WTC11 (cell line): Measurements from ENCODE around the gene DEFB126. TPM values are rescaled to one million over a fixed set of nuclear protein-coding genes. Genes with fewer than 3 reads are reported as not detected.
"Not testable (repeated sequence)": the region's sequence is repeated elsewhere in the genome, so short reads cannot be mapped to it uniquely, and the experiment has no call there.

Source experiments
- ATAC-seq: fragments of 200-7000 bp; cut with Tn5 transposase; 2 replicates; pipeline ENCODE4 v1.10.0; 2021; ENCODE audit warnings: mild to moderate bottlenecking, moderate library complexity
- CTCF ChIA-PET: fragments of 300-600 bp; sonication (Branson Sonifier 250); formaldehyde crosslinking; loops from one replicate; lab custom pipeline; 2021; ENCODE audit warnings: antibody characterized with exemption; lab: Charles Lee
- POLR2A ChIA-PET: fragments of 350-600 bp; sonication (Branson Sonifier 250); formaldehyde crosslinking; loops from one replicate; lab custom pipeline; 2021; ENCODE audit warnings: antibody characterized with exemption; lab: Charles Lee
- DNase-seq: peaks from one replicate; pipeline ENCODE4 v3.0.0; 2021; ENCODE audit warnings: low spot score
- H3K27ac Mint-ChIP-seq: 2 replicates; pipeline ENCODE4 v1.8.0; 2021; ENCODE audit warnings: mixed read lengths
- H3K27me3 Mint-ChIP-seq: 2 replicates; pipeline ENCODE4 v1.8.0; 2021; ENCODE audit warnings: low read depth, mild to moderate bottlenecking, moderate library complexity, mixed read lengths
- H3K36me3 Mint-ChIP-seq: 2 replicates; pipeline ENCODE4 v1.8.0; 2021; ENCODE audit warnings: mixed read lengths
- H3K4me1 Mint-ChIP-seq: 2 replicates; pipeline ENCODE4 v1.8.0; 2022; ENCODE audit warnings: mixed read lengths
- H3K4me3 Mint-ChIP-seq: 2 replicates; pipeline ENCODE4 v1.8.0; 2021; ENCODE audit warnings: mild to moderate bottlenecking, moderate library complexity, mixed read lengths
- H3K9me3 Mint-ChIP-seq: 2 replicates; pipeline ENCODE4 v1.8.0; 2021; ENCODE audit warnings: mixed read lengths
- ATF3 ChIP-seq: sonication (generic); formaldehyde crosslinking; conservative IDR thresholded peaks from 2 replicates; pipeline ENCODE4 v1.8.1; 2022; ENCODE audit warnings: mild to moderate bottlenecking, missing genetic modification reagents
- CREM ChIP-seq: sonication (generic); formaldehyde crosslinking; IDR thresholded peaks from 2 replicates; pipeline ENCODE4 v1.8.1; 2022; ENCODE audit warnings: mild to moderate bottlenecking, missing genetic modification reagents, moderate library complexity
- GTF2I ChIP-seq: fragments of 250-450 bp; sonication (Bioruptor Pico); conservative IDR thresholded peaks from 2 replicates; pipeline ENCODE4 v1.4.0; 2021; ENCODE audit warnings: mild to moderate bottlenecking
- IRF2 ChIP-seq: sonication (generic); formaldehyde crosslinking; IDR thresholded peaks from 2 replicates; pipeline ENCODE4 v1.8.0; 2022; ENCODE audit warnings: low read depth, missing genetic modification reagents, borderline replicate concordance
- JUN ChIP-seq: sonication (generic); formaldehyde crosslinking; IDR thresholded peaks from 2 replicates; pipeline ENCODE4 v1.8.0; 2023; ENCODE audit warnings: mild to moderate bottlenecking, missing genetic modification reagents
- MYBL2 ChIP-seq: sonication (generic); formaldehyde crosslinking; IDR thresholded peaks from 2 replicates; pipeline ENCODE4 v1.8.1; 2023; ENCODE audit warnings: mild to moderate bottlenecking, moderate library complexity, missing genetic modification reagents
- NR1H2 ChIP-seq: sonication (generic); formaldehyde crosslinking; IDR thresholded peaks from 2 replicates; pipeline ENCODE4 v1.9.0; 2021; ENCODE audit warnings: mild to moderate bottlenecking, moderate library complexity, missing genetic modification reagents
- PRRX2 ChIP-seq: fragments of 250-450 bp; sonication (Bioruptor Pico); IDR thresholded peaks from 2 replicates; pipeline ENCODE4 v1.8.0; 2021; ENCODE audit warnings: mild to moderate bottlenecking
- STAT6 ChIP-seq: sonication (generic); formaldehyde crosslinking; conservative IDR thresholded peaks from 2 replicates; pipeline ENCODE4 v1.8.1; 2023; ENCODE audit warnings: mild to moderate bottlenecking, low read depth, missing genetic modification reagents, moderate library complexity
- TEAD1 ChIP-seq: sonication (generic); formaldehyde crosslinking; IDR thresholded peaks from 2 replicates; pipeline ENCODE4 v1.8.0; 2022; ENCODE audit warnings: mild to moderate bottlenecking, missing genetic modification reagents
- USF1 ChIP-seq: sonication (generic); formaldehyde crosslinking; IDR thresholded peaks from 2 replicates; pipeline ENCODE4 v1.8.0; 2022; ENCODE audit warnings: mild to moderate bottlenecking, missing genetic modification reagents
- ZNF416 ChIP-seq: fragments of 250-450 bp; sonication (Bioruptor Pico); IDR thresholded peaks from 2 replicates; pipeline ENCODE4 v1.9.0; 2021; ENCODE audit warnings: mild to moderate bottlenecking, inconsistent platforms
- ZNF512 ChIP-seq: sonication (generic); formaldehyde crosslinking; IDR thresholded peaks from 2 replicates; pipeline ENCODE4 v1.8.1; 2022; ENCODE audit warnings: missing genetic modification reagents, borderline replicate concordance
- total RNA-seq: library from RNA; stranded (reverse); gene quantifications from 3 replicates; pipeline ENCODE4 v1.2.3, GENCODE V29; 2021
- TF ChIP-seq, protein P1 (sequence below): fragments of 250-450 bp; sonication (Bioruptor Pico); IDR thresholded peaks from 2 replicates; pipeline ENCODE4 v1.9.0; 2021; ENCODE audit warnings: moderate library complexity, mild to moderate bottlenecking, inconsistent platforms, borderline replicate concordance
- TF ChIP-seq, protein P2 (sequence below): sonication (generic); formaldehyde crosslinking; IDR thresholded peaks from 2 replicates; pipeline ENCODE4 v1.8.0; 2022; ENCODE audit warnings: mild to moderate bottlenecking, missing genetic modification reagents
- TF ChIP-seq, protein P3 (sequence below): sonication (generic); formaldehyde crosslinking; IDR thresholded peaks from 2 replicates; pipeline ENCODE4 v1.8.1; 2023; ENCODE audit warnings: mild to moderate bottlenecking, missing genetic modification reagents, moderate library complexity
- TF ChIP-seq, protein P4 (sequence below): fragments of 200-600 bp; IDR thresholded peaks from 2 replicates; pipeline ENCODE4 v1.8.0; 2022; ENCODE audit warnings: antibody characterized with exemption

Gene DEFB126
- total RNA-seq, 1 experiment from 2014 or later = not detected

- no peak for ATAC-seq
- TF ChIP-seq ATF3 (CRISPR knock-in tag) (no peak), TEAD1 (CRISPR knock-in tag) (no peak), STAT6 (CRISPR knock-in tag) (no peak)
- TF ChIP-seq, all 79 proteins: peak for 0
- Mint-ChIP-seq H3K4me3 (no peak overlapping the region), H3K27me3 (peaks cover 67% of the 10 kb centered on the region), H3K4me1 (no peaks in the 10 kb centered on the region), H3K9me3 (peaks cover 50% of the 10 kb centered on the region), H3K27ac (no peak overlapping the region), H3K36me3 (peaks cover 4% of the 10 kb centered on the region; the same call in 1 of the 2 replicates)
- no peak for DNase-seq
- ChIA-PET POLR2A (no interaction called here), CTCF (no interaction called here)
Measured at GRCh38 chr20:95215-95614, 47.2 kb upstream of the DEFB126 start.

DNA sequence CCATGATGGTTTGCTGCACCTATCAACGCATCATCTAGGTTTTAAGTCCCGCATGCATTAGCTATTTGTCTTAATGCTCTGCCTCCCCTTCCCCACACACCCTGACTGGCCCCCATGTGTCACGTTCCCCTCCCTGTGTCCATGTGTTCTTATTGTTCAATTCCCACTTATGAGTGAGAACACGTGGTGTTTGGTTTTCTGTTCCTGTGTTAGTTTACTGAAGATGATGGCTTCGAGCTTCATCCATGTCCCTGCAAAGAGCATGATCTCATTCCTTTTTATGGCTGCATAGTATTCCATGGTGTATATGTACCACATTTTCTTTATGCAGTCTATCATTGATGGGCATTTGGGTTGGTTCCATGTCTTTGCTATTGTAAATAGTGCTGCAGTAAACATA is 44.7 kb upstream of the DEFB126 start:
- H3K27ac Mint-ChIP-seq, H3K36me3 Mint-ChIP-seq, DNase-seq, ATAC-seq, H3K4me3 Mint-ChIP-seq, CTCF ChIA-PET, POLR2A ChIA-PET, H3K4me1 Mint-ChIP-seq: not testable (repeated sequence)
- Mint-ChIP-seq H3K9me3 (peaks cover 50% of the 10 kb centered on the region), H3K27me3 (peaks cover 61% of the 10 kb centered on the region)

DNA sequence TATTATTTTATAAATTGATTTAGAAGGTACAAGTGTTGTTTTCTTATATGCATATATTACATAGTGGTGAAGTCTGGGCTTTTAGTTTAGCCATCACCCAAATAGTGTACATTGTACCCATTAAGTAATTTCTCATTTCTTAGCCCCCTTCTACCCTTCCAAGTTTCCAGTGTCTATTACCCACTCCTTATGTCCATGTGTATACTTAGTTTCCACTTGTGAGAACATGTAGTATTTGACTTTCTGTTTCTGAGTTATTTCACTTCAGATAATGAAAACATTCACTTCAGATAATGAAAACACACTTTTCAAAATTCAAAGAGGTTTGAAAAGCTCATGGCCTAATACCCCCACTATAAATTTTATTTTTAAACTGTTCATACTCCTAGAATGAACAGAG is 40.4 kb upstream of the DEFB126 start:
- ATAC-seq = no peak
- TF ChIP-seq, protein P1, sequence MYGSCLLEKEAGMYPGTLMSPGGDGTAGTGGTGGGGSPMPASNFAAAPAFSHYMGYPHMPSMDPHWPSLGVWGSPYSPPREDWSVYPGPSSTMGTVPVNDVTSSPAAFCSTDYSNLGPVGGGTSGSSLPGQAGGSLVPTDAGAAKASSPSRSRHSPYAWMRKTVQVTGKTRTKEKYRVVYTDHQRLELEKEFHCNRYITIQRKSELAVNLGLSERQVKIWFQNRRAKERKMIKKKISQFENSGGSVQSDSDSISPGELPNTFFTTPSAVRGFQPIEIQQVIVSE (CRISPR knock-in tag) = no peak
- no peak for TF ChIP-seq ZNF416 (CRISPR knock-in tag)
- TF ChIP-seq, protein P2, sequence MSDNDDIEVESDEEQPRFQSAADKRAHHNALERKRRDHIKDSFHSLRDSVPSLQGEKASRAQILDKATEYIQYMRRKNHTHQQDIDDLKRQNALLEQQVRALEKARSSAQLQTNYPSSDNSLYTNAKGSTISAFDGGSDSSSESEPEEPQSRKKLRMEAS = no peak
- TF ChIP-seq, protein P3, sequence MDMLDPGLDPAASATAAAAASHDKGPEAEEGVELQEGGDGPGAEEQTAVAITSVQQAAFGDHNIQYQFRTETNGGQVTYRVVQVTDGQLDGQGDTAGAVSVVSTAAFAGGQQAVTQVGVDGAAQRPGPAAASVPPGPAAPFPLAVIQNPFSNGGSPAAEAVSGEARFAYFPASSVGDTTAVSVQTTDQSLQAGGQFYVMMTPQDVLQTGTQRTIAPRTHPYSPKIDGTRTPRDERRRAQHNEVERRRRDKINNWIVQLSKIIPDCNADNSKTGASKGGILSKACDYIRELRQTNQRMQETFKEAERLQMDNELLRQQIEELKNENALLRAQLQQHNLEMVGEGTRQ (CRISPR knock-in tag) = no peak
- Mint-ChIP-seq H3K36me3 (no peaks in the 10 kb centered on the region), H3K4me1 (peaks cover 9% of the 10 kb centered on the region), H3K27ac (no peak overlapping the region), H3K4me3 (no peak overlapping the region), H3K27me3 (peaks cover 64% of the 10 kb centered on the region), H3K9me3 (peaks cover 18% of the 10 kb centered on the region)
- ChIA-PET POLR2A (no interaction called here), CTCF (no interaction called here)
- no peak for DNase-seq

DNA sequence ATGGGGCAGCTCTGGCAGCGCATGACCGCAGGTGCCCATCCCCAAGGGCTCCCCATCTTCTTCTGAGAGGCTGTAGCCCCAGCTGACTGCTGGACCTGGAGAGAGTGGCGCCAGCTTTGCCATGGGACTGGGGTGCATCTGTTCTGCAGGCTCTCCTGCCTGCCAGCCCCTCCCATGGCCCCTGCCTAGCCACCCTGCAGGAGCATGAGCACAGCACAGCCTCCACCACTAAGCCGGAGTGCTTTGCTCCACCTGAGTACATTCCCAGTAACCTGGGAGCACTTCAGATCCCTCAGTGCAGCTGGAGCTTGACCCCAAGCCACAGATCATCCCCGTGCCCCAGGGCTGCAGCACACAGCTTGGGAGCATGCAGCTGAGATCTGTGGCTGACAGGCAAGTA is 38.9 kb upstream of the DEFB126 start:
- ATAC-seq = no peak
- ChIA-PET CTCF (no interaction called here), POLR2A (no interaction called here)
- Mint-ChIP-seq H3K4me3 (no peak overlapping the region), H3K9me3 (peaks cover 8% of the 10 kb centered on the region), H3K27ac (no peak overlapping the region), H3K27me3 (peaks cover 70% of the 10 kb centered on the region), H3K36me3 (no peaks in the 10 kb centered on the region), H3K4me1 (peaks cover 9% of the 10 kb centered on the region)
- no peak for DNase-seq
- no peak for TF ChIP-seq JUN (CRISPR knock-in tag)
- TF ChIP-seq CREM (CRISPR knock-in tag) = no peak
- TF ChIP-seq, protein P4, sequence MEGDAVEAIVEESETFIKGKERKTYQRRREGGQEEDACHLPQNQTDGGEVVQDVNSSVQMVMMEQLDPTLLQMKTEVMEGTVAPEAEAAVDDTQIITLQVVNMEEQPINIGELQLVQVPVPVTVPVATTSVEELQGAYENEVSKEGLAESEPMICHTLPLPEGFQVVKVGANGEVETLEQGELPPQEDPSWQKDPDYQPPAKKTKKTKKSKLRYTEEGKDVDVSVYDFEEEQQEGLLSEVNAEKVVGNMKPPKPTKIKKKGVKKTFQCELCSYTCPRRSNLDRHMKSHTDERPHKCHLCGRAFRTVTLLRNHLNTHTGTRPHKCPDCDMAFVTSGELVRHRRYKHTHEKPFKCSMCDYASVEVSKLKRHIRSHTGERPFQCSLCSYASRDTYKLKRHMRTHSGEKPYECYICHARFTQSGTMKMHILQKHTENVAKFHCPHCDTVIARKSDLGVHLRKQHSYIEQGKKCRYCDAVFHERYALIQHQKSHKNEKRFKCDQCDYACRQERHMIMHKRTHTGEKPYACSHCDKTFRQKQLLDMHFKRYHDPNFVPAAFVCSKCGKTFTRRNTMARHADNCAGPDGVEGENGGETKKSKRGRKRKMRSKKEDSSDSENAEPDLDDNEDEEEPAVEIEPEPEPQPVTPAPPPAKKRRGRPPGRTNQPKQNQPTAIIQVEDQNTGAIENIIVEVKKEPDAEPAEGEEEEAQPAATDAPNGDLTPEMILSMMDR = no peak
- TF ChIP-seq USF1 (CRISPR knock-in tag) = no peak
- no peak for TF ChIP-seq GTF2I (CRISPR knock-in tag)
- no peak for TF ChIP-seq NR1H2 (CRISPR knock-in tag)
- TF ChIP-seq IRF2 (CRISPR knock-in tag) = no peak
- TF ChIP-seq, protein P1 (CRISPR knock-in tag) = no peak
- no peak for TF ChIP-seq ZNF512
- no peak for TF ChIP-seq MYBL2 (CRISPR knock-in tag)
- no peak for TF ChIP-seq PRRX2
